ENCODE measurements around the gene ZDHHC4.
"Not testable (repeated sequence)": the region's sequence is repeated elsewhere in the genome, so short reads cannot be mapped to it uniquely, and the experiment has no call there.

Gene ZDHHC4

DNA sequence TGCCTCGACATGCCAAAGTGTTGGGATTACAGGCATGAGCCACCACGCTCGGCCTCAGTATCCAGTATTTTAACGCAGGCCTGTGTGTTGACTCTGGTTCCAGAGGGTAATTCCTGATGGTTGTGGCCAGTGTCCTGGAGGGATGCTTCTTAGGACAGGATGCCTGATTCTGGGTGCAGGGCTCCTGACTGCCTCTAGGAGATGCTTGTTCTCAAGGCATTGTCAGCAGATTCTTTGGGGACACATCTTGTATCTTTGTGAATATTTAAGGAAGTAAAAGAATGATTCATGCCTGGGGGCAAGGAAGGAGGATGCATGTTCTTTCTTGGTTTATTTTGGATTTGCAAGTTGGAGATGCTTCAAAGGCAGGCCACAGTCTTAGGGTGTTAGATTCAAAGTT, 2.2 kb downstream of the ZDHHC4 start:
- H3K27ac ChIP-seq (ENCODE audit: low read depth in 2 of 2, low read length in 2 of 2) = no peak overlapping the region

DNA sequence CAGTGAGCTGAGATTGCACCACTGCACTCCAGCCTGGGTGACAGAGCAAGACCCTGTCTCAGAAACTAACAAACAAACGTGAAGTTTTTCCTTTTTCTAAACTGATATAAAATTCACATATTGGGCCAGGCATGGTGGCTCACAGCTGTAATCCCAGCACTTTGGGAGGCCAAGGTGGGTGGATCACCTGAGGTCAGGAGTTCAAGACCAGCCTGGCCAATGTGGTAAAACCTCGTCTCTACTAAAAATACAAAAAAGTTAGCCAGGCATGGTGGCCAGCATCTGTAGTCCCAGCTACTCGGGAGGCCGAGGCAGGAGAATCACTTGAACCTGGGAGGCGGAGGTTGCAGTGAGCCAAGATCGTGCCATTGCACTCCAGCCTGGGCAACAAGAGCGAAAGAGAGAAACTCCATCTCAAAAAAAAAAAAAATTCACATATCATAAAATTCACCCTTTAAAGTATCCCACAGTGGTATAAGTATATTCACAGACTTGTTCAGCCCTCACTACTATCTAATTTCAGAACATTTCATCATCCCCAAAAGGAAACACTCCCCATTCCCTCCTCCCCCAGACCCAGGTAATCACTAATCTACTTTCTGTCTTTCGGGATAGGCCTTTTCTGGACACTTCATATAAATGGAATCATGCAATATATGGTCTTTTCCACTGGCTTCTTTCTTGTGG, 8.6 kb downstream of the ZDHHC4 start:
- not testable (repeated sequence) for H3K4me1 ChIP-seq (ENCODE audit: control insufficient read depth in 2 of 2, insufficient read depth in 2 of 2, low read length in 2 of 2); H3K4me3 ChIP-seq (ENCODE audit: low read length in 2 of 2); H3K9ac ChIP-seq (ENCODE audit: low read depth in 1 of 2, low read length in 2 of 2); H3K27ac ChIP-seq (ENCODE audit: low read depth in 2 of 2, low read length in 2 of 2); H3K27me3 ChIP-seq (ENCODE audit: control insufficient read depth in 2 of 2, insufficient read depth in 2 of 2, low read length in 2 of 2); H3K9me3 ChIP-seq (ENCODE audit: control insufficient read depth in 2 of 2, low read length in 2 of 2)
- H3K36me3 ChIP-seq (ENCODE audit: control insufficient read depth in 2 of 2, insufficient read depth in 2 of 2, low read length in 2 of 2) = peaks cover 20 to 36% of the 10 kb centered on the region in 2 donors

More for the DNA sequence above, 2.2 kb downstream of the ZDHHC4 start:
- Histone ChIP-seq H3K4me1 (ENCODE audit: control insufficient read depth in 2 of 2, insufficient read depth in 2 of 2, low read length in 2 of 2) (peaks cover 0 to 5% of the 10 kb centered on the region in 2 donors), H3K4me3 (ENCODE audit: low read length in 2 of 2) (no peak overlapping the region), H3K9ac (ENCODE audit: low read depth in 1 of 2, low read length in 2 of 2) (no peak overlapping the region), H3K27me3 (ENCODE audit: control insufficient read depth in 2 of 2, insufficient read depth in 2 of 2, low read length in 2 of 2) (no peaks in the 10 kb centered on the region), H3K9me3 (ENCODE audit: control insufficient read depth in 2 of 2, low read length in 2 of 2) (no peaks in the 10 kb centered on the region), H3K36me3 (ENCODE audit: control insufficient read depth in 2 of 2, insufficient read depth in 2 of 2, low read length in 2 of 2) (peaks cover 11 to 34% of the 10 kb centered on the region in 2 donors)

DNA sequence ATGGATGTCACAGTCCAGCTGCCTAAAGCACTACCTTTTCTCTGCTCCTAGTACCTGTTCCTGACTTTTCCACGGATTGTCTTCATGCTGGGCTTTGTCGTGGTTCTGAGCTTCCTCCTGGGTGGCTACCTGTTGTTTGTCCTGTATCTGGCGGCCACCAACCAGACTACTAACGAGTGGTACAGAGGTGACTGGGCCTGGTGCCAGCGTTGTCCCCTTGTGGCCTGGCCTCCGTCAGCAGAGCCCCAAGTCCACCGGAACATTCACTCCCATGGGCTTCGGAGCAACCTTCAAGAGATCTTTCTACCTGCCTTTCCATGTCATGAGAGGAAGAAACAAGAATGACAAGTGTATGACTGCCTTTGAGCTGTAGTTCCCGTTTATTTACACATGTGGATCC, 11.3 kb downstream of the ZDHHC4 start:
- peaks cover 18 to 19% of the 10 kb centered on the region in 2 donors for H3K36me3 ChIP-seq (ENCODE audit: control insufficient read depth in 2 of 2, insufficient read depth in 2 of 2, low read length in 2 of 2)
- H3K27me3 ChIP-seq (ENCODE audit: control insufficient read depth in 2 of 2, insufficient read depth in 2 of 2, low read length in 2 of 2) = no peaks in the 10 kb centered on the region
- H3K9ac ChIP-seq (ENCODE audit: low read depth in 1 of 2, low read length in 2 of 2) = no peak overlapping the region

DNA sequence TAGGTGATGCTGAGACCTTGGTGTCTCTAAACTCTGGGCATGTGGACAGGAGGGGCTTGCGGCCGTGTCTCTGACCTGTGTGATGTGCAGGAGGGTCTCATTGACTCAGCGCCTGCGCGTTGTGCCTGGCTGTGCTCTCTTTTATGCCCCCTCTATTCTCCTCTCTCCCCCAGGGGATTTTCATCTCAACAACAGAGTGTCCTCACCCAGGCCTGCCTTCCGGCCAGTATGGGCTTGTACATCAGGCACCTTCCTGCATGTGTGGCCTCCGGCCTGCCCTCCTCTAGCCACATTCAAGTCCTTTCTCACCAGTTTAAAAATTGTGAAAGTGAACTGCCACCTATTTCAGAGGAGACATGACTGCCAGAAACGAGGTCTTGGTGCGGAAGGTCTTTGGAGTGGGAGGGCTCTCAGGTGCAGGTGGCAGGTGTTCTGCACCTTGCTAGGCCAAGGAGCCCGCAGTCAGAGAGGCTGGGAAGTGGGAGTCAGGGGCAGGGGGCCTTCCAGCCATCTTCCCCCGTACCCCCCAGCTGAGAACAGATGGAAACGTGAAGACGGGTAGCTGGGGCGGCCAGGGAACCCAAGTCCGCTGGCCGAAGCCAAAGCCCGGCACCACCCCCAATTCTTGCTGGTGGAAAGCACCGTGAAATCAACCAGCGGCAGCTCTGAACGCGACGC, 12.0 kb downstream of the ZDHHC4 start:
- Histone ChIP-seq H3K27ac (ENCODE audit: low read depth in 2 of 2, low read length in 2 of 2) (peak overlapping the region in 1 of 2 donors; percentile 82), H3K36me3 (ENCODE audit: control insufficient read depth in 2 of 2, insufficient read depth in 2 of 2, low read length in 2 of 2) (peaks cover 20% of the 10 kb centered on the region in 2 donors)

More for the DNA sequence above, 11.3 kb downstream of the ZDHHC4 start:
- Histone ChIP-seq H3K9me3 (ENCODE audit: control insufficient read depth in 2 of 2, low read length in 2 of 2) (no peaks in the 10 kb centered on the region), H3K4me1 (ENCODE audit: control insufficient read depth in 2 of 2, insufficient read depth in 2 of 2, low read length in 2 of 2) (peaks cover 6 to 10% of the 10 kb centered on the region in 2 donors), H3K4me3 (ENCODE audit: low read length in 2 of 2) (no peak overlapping the region), H3K27ac (ENCODE audit: low read depth in 2 of 2, low read length in 2 of 2) (no peak overlapping the region)

DNA sequence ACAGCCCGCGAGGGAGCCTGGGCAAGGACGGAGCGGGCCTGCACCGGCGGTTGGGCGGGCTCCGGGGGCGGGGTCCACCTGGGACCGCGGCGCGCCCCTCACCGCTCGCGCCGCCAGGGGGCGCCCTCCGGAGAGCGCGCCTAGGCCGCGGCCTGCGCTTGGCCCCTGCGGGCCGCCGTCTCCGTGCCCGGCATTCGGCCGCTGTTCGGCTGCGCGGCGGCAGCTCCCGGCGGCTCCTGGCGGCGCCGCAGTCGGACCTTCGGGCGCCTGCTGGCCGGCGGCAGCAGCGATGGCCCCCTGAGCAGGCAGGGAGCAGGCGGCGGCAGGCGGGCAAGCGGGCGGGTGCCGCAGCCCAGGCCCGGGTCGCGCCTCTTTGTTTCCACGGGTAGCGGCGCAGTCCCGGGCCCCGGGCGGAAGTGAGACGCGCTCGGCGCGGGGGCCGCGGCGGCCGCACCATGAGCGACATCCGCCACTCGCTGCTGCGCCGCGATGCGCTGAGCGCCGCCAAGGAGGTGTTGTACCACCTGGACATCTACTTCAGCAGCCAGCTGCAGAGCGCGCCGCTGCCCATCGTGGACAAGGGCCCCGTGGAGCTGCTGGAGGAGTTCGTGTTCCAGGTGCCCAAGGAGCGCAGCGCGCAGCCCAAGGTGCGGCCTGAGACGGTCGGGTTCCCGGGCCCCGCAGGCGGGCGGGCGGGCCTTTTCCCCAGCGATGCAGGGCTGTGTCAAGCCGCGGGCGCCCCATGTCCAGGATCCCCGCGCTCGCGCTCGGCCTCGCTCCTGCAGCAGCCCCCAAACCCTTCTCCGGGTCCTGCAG, 12.8 kb downstream of the ZDHHC4 start, which contains the start of gene INTS15:
INTS15 (plus strand) TSS at position 193 of the 816 bp plus-strand sequence; CDS start at position 456, 263 bp downstream.
- H3K4me1 ChIP-seq (ENCODE audit: control insufficient read depth in 2 of 2, insufficient read depth in 2 of 2, low read length in 2 of 2) = peaks cover 6 to 10% of the 10 kb centered on the region in 2 donors
- H3K27ac ChIP-seq (ENCODE audit: low read depth in 2 of 2, low read length in 2 of 2) = peak within 1 kb of the TSS; percentile 80 to 82
- no peaks in the 10 kb centered on the region for H3K9me3 ChIP-seq (ENCODE audit: control insufficient read depth in 2 of 2, low read length in 2 of 2)
- peaks cover 15 to 16% of the 10 kb centered on the region in 2 donors for H3K36me3 ChIP-seq (ENCODE audit: control insufficient read depth in 2 of 2, insufficient read depth in 2 of 2, low read length in 2 of 2)
- peak within 1 kb of the TSS; percentile 85 to 90 for H3K4me3 ChIP-seq (ENCODE audit: low read length in 2 of 2)
- H3K27me3 ChIP-seq (ENCODE audit: control insufficient read depth in 2 of 2, insufficient read depth in 2 of 2, low read length in 2 of 2) = no peaks in the 10 kb centered on the region
- H3K9ac ChIP-seq (ENCODE audit: low read depth in 1 of 2, low read length in 2 of 2) = peak within 1 kb of the TSS; percentile 79 to 80

More for the DNA sequence above, 12.0 kb downstream of the ZDHHC4 start:
- Histone ChIP-seq H3K9me3 (ENCODE audit: control insufficient read depth in 2 of 2, low read length in 2 of 2) (no peaks in the 10 kb centered on the region), H3K4me3 (ENCODE audit: low read length in 2 of 2) (peak overlapping the region; percentile 62 to 90), H3K27me3 (ENCODE audit: control insufficient read depth in 2 of 2, insufficient read depth in 2 of 2, low read length in 2 of 2) (no peaks in the 10 kb centered on the region), H3K9ac (ENCODE audit: low read depth in 1 of 2, low read length in 2 of 2) (peak overlapping the region in 1 of 2 donors; percentile 14), H3K4me1 (ENCODE audit: control insufficient read depth in 2 of 2, insufficient read depth in 2 of 2, low read length in 2 of 2) (peaks cover 6 to 10% of the 10 kb centered on the region in 2 donors)

DNA sequence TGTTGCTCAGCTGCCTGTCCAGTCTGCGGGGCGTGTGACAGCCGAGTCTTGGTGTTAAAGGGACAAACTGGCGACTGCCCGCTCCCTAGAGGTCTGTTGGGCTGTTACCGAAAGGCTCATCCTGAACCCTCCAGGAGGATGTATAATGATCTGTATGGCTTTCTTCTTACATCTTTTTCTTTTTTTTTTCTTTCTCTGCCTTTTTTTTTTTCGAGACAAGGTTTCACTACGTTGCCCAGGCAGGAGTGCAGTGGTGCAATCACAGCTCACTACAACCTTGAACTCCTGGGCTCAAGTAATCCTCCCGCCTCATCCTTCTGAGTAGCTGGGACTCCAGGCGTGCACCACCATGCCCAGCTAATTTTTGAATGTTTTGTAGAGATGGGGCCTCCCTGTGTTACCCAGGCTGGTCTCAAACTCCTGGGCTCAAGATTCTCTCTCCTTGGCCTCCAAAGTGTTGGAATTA, 13.4 kb downstream of the ZDHHC4 start:
- Histone ChIP-seq H3K4me3 (ENCODE audit: low read length in 2 of 2) (peak overlapping the region; percentile 85 to 90), H3K36me3 (ENCODE audit: control insufficient read depth in 2 of 2, insufficient read depth in 2 of 2, low read length in 2 of 2) (peaks cover 19 to 22% of the 10 kb centered on the region in 2 donors), H3K9me3 (ENCODE audit: control insufficient read depth in 2 of 2, low read length in 2 of 2) (no peaks in the 10 kb centered on the region), H3K9ac (ENCODE audit: low read depth in 1 of 2, low read length in 2 of 2) (peak overlapping the region; percentile 79 to 80), H3K27me3 (ENCODE audit: control insufficient read depth in 2 of 2, insufficient read depth in 2 of 2, low read length in 2 of 2) (no peaks in the 10 kb centered on the region), H3K4me1 (ENCODE audit: control insufficient read depth in 2 of 2, insufficient read depth in 2 of 2, low read length in 2 of 2) (peaks cover 6 to 10% of the 10 kb centered on the region in 2 donors), H3K27ac (ENCODE audit: low read depth in 2 of 2, low read length in 2 of 2) (peak overlapping the region; percentile 80 to 82)

DNA sequence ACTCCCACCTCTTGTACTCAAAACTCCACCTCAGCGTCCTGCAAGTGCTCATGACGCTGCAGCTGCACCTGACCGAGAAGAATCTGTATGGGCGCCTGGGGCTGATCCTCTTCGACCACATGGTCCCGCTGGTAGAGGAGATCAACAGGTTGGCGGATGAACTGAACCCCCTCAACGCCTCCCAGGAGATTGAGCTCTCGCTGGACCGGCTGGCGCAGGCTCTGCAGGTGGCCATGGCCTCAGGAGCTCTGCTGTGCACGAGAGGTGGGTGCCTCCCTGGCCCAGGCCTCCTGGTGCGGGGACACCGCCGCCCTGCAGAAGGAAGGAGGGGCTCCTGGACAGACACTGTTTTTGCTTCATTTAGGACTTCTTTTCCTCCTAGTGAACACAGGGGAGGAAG, 22.8 kb downstream of the ZDHHC4 start:
- no peaks in the 10 kb centered on the region for H3K27me3 ChIP-seq (ENCODE audit: control insufficient read depth in 2 of 2, insufficient read depth in 2 of 2, low read length in 2 of 2)
- H3K9me3 ChIP-seq (ENCODE audit: control insufficient read depth in 2 of 2, low read length in 2 of 2) = no peaks in the 10 kb centered on the region
- no peak overlapping the region for H3K4me3 ChIP-seq (ENCODE audit: low read length in 2 of 2)
- no peaks in the 10 kb centered on the region for H3K4me1 ChIP-seq (ENCODE audit: control insufficient read depth in 2 of 2, insufficient read depth in 2 of 2, low read length in 2 of 2)
- no peak overlapping the region for H3K27ac ChIP-seq (ENCODE audit: low read depth in 2 of 2, low read length in 2 of 2)
- H3K9ac ChIP-seq (ENCODE audit: low read depth in 1 of 2, low read length in 2 of 2) = no peak overlapping the region
- H3K36me3 ChIP-seq (ENCODE audit: control insufficient read depth in 2 of 2, insufficient read depth in 2 of 2, low read length in 2 of 2) = peaks cover 43 to 62% of the 10 kb centered on the region in 2 donors

DNA sequence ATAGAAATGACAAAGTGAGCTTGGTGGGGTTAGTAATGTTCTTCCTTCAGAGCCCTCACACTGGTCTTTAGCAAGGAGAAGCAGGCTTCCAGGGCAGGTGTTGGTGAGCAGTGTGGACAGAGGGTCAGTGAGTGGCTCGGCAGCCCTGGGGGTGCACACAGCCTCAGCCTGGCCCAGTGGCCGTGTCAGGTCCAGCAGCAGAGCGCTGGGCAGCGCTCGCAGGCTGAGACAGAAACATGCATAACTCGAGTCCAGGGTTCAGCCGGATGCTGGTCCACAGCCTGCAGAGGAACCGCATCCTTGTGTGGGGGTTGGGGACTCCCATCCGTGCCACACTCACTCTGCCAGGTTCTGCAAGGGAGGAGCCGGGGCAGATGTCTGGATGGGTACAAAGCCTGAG, 27.2 kb downstream of the ZDHHC4 start:
- H3K27ac ChIP-seq (ENCODE audit: low read depth in 2 of 2, low read length in 2 of 2) = no peak overlapping the region
- no peaks in the 10 kb centered on the region for H3K27me3 ChIP-seq (ENCODE audit: control insufficient read depth in 2 of 2, insufficient read depth in 2 of 2, low read length in 2 of 2)
- no peaks in the 10 kb centered on the region for H3K4me1 ChIP-seq (ENCODE audit: control insufficient read depth in 2 of 2, insufficient read depth in 2 of 2, low read length in 2 of 2)
- no peak overlapping the region for H3K4me3 ChIP-seq (ENCODE audit: low read length in 2 of 2)
- H3K9me3 ChIP-seq (ENCODE audit: control insufficient read depth in 2 of 2, low read length in 2 of 2) = no peaks in the 10 kb centered on the region
- H3K36me3 ChIP-seq (ENCODE audit: control insufficient read depth in 2 of 2, insufficient read depth in 2 of 2, low read length in 2 of 2) = peaks cover 24 to 39% of the 10 kb centered on the region in 2 donors
- H3K9ac ChIP-seq (ENCODE audit: low read depth in 1 of 2, low read length in 2 of 2) = no peak overlapping the region

DNA sequence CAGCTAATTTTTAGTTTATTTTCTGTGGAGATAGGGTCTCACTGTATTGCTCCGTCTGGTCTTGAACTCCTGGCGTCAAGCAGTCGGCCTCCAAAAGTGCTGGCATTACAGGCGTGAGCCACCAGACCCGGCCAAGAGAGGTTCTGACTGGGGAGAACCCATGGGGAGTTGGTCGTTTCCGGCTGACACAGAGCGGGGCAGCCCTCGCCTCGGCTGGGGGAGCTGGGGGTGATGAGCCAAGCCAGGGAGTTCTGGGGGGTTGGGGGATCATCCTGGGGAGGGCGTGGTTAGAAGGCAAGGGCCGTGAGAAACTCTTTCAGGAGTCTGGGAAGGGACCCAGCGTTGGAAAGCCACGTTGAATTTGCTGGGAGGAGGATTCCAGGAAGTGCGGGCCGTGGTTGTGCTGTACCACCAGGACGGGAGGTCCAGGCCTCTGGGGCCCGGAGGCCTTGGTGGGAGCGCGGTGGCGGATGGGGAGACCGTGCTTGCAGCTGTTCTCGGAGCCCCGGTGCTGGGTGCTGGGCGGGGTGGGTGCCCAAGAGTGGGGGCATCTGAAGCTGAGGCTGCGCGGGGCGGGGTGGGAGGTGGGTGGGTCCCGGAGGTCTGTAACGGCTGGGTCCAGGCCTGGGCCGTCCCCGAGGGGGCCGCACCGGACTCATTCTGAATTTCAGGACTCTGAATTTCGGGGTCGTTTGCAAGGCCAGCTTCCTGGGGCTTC, 29.8 kb downstream of the ZDHHC4 start:
- Histone ChIP-seq H3K36me3 (ENCODE audit: control insufficient read depth in 2 of 2, insufficient read depth in 2 of 2, low read length in 2 of 2) (peaks cover 14 to 21% of the 10 kb centered on the region in 2 donors), H3K27ac (ENCODE audit: low read depth in 2 of 2, low read length in 2 of 2) (no peak overlapping the region), H3K9me3 (ENCODE audit: control insufficient read depth in 2 of 2, low read length in 2 of 2) (no peaks in the 10 kb centered on the region), H3K4me3 (ENCODE audit: low read length in 2 of 2) (no peak overlapping the region), H3K27me3 (ENCODE audit: control insufficient read depth in 2 of 2, insufficient read depth in 2 of 2, low read length in 2 of 2) (no peaks in the 10 kb centered on the region), H3K9ac (ENCODE audit: low read depth in 1 of 2, low read length in 2 of 2) (no peak overlapping the region), H3K4me1 (ENCODE audit: control insufficient read depth in 2 of 2, insufficient read depth in 2 of 2, low read length in 2 of 2) (no peaks in the 10 kb centered on the region)
